LNCAP (cell line): Measurements from ENCODE around the gene NOS1AP.

Experiments used
- TF ChIP-seq, protein P1 (sequence below): fragments of 450-650 bp; IDR thresholded peaks from 2 replicates; pipeline ENCODE4 v1.5.1; 2017; ENCODE audit warnings: mild to moderate bottlenecking

Gene NOS1AP

DNA sequence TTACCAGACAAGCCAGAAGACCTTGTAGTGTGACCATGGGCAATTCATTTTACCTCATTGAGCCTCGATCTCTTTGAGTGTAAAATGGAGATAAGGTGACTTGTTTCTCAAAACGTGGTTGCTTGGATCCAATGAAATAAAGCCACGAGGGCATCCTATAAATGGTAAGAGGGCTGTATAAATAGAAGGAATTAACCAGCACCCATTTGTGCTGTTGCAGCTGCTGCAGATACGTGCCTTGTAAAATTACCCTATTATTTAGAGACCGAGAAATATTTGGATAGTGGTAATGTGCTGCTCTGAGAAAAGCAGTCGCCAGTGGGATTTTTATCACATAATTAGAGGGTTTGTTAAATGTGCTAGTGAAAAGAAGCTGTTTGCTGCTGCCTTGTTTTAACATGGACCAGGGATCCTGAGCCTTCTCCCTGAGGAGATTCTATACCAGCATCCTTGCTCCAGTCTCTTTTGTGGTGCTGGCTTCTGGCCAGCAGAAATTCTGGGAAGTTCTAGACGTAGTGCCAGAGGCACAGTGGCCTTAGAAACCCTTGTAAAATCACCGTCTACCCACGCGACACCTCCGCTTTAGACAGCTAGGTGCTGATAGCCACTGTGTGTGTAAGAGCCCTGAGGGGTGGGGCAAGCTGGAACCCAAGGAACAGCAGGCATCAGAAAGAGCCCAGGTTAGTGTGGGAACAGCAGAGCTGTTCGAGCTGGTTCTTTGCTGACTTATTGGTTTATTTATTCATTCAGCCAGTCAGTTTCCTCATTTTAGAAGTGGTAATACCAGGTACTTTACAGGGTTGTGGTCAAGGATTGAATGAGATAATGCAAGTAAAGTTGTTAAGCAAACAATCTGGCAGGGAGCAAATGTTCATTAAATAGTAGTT is 137.5 kb downstream of the NOS1AP start:
- TF ChIP-seq, protein P1, sequence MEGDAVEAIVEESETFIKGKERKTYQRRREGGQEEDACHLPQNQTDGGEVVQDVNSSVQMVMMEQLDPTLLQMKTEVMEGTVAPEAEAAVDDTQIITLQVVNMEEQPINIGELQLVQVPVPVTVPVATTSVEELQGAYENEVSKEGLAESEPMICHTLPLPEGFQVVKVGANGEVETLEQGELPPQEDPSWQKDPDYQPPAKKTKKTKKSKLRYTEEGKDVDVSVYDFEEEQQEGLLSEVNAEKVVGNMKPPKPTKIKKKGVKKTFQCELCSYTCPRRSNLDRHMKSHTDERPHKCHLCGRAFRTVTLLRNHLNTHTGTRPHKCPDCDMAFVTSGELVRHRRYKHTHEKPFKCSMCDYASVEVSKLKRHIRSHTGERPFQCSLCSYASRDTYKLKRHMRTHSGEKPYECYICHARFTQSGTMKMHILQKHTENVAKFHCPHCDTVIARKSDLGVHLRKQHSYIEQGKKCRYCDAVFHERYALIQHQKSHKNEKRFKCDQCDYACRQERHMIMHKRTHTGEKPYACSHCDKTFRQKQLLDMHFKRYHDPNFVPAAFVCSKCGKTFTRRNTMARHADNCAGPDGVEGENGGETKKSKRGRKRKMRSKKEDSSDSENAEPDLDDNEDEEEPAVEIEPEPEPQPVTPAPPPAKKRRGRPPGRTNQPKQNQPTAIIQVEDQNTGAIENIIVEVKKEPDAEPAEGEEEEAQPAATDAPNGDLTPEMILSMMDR: no peak

DNA sequence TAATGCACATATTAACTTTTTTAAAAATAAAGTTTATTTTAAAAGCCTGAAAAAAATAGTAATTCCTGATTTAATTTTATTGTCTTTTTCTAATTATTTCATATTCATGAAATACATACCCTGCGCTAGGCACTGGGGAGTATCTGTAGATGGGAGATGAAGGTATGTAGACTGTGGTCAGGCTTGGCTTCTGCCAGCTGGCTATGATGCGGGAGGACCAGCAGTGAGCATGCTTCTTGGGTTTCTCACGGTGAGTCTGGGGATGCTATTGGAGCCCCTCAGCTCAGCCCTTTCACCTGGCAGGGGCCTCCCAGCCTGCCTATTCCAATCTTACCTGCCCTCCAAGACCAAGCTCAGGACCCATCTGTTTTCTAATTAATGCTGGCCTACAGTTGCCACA is 138.4 kb downstream of the NOS1AP start:
- TF ChIP-seq, protein P1: no peak

DNA sequence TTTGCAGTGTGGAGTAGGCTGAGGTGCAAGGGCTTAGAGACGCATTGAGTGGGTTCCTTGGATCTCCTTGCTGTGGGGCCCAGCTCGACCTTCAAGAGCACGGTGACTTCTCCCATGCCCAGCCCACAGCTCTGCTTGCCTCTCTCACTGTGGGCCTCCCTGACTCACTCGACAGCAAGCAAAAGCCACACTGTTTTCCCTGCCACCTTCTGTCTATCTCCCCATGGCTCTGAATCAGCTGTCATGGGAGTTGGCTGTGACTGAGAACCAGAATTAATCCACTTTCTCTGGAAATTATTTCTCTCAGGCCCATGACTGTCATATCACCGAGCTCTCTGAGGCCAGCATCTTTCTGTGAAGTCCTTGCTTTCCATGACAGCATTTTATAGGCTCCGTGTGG is 140.7 kb downstream of the NOS1AP start:
- TF ChIP-seq, protein P1: no peak

DNA sequence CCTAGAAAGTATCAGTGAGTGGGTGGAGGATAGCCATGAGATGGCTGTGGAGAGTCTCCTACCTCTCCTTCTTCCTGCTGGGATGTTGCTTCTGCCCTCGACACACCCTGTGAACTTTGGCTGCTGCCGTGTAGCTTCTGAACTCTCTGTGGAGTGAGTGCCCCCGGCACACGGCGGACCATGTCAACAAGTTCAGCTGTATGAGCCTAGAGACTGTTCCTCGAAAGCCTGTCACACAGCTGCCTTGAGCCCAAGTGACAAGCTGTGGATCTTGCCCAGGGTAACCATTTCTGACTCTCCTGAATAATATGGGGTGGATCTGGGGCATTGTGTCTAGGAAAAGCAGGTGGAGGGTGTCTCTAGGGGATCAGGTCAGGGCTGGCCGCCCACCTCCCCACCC is 143.2 kb downstream of the NOS1AP start:
- TF ChIP-seq, protein P1: no peak

DNA sequence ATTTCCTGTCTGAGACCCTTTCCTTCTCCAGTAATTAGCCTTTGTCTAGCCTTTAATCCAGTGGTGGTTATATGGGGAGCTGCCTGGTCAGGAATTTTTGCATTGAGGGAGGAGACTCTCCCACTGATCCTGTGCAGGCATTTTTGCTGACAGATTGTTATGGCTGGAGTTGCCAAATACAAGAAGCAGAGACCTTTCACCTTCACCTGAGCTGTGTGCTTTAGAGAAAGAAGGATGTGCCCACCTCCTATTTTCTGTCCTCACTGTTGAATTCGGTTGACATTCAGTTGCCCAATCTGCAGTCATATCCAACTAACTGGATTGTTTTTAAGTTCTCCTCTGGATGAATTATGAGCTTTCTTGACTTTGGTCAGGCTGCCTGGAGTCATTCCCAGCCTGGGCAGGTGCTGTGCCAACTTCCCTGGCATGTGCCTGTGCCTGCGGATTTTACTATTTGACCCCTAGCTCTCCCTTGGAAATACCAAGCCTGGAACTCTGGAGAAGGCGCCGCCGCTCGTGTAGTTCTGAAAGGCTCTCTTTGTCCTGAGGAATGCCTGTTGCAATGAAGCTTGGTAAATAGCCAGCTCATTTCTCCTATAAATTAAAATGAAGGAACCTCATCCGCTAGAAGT is 143.9 kb downstream of the NOS1AP start:
- TF ChIP-seq, protein P1: no peak

DNA sequence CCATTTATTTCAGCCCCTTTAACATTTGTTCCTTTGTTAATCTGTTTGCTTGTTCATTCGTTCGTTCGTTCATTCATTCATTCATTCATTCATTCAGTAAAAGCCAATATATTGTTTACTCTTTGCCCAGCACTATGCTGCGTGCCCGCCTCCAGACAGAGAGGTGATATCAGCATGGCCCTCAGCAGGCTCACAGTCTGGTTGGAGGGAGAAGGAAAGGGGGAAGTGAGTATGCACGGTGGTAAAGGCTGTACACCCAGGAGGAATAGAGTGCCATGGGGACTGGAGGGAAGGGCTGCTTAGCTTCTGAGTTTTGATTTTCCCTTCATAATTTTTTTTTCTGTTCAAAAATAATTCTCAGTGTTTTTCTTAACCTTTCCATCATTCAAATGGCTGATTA is 144.7 kb downstream of the NOS1AP start:
- TF ChIP-seq, protein P1: no peak

DNA sequence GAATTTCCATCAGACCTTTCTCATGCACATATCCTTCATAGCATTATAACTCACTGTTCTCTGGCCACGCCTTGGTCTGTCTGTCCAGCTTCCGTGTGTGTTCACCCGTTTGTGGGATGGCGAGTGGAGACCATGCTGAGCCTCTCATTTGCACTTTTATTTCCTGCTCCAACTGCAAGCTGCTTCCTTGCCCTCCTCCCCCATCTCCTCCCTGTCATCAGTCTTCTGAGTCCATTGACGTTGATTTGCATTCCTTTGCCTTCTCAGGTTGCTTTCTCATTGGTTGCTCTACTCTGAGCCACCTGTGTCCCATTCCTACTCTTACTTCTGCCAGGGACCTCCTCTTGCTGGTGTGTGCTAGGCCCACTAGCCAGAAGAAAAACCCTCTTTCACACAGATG is 146.4 kb downstream of the NOS1AP start:
- TF ChIP-seq, protein P1: no peak
